GM18508 (cell line): ENCODE results near the gene NUP205.
"Not testable (repeated sequence)": the region's sequence is repeated elsewhere in the genome, so short reads cannot be mapped to it uniquely, and the experiment has no call there.

Experiments
- ATAC-seq: cut with Tn5 transposase; IDR thresholded peaks from one replicate; pipeline ENCODE4 v1.9.1; 2021; ENCODE audit warnings: moderate number of reproducible peaks; ENCODE audit not compliant: insufficient read depth, unreplicated experiment

The NUP205 gene

DNA sequence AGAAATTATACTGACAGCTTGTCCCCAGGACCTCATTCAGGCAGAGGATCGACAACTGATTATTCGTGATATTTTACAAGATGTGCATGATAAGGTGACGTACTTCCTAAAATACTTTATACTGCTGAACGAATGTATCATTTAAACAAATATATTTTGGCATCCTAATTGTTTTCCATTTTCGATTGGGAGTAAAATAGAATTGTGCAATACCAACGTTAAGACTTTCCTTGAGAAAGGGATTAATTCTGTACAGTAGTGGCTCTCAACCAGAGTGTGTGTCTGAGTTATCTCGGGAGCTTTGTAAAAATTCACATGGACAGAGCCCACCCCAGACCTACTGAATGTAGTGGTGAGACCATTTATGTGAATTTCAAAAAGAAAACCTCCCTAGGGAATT lies 60.8 kb downstream of the NUP205 start:
- ATAC-seq, result no peak

DNA sequence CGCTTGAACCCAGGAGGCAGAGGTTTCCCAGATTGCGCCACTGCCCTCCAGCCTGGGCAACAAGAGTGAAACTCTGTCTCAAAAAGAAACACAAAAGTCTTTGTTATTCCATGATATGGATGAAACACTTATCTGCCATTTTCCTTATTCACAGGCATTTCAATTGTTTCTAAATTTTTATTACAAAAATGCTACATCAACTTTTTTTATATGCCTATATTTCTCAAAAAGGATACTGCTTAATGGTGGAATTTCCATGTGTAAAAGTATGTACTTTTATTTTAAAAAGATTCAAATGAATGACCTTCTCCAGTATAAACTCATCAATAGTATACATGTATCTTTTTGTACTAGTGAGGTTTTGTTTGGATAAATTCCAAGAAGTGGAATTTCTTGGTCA lies 62.7 kb downstream of the NUP205 start:
- no peak for ATAC-seq

DNA sequence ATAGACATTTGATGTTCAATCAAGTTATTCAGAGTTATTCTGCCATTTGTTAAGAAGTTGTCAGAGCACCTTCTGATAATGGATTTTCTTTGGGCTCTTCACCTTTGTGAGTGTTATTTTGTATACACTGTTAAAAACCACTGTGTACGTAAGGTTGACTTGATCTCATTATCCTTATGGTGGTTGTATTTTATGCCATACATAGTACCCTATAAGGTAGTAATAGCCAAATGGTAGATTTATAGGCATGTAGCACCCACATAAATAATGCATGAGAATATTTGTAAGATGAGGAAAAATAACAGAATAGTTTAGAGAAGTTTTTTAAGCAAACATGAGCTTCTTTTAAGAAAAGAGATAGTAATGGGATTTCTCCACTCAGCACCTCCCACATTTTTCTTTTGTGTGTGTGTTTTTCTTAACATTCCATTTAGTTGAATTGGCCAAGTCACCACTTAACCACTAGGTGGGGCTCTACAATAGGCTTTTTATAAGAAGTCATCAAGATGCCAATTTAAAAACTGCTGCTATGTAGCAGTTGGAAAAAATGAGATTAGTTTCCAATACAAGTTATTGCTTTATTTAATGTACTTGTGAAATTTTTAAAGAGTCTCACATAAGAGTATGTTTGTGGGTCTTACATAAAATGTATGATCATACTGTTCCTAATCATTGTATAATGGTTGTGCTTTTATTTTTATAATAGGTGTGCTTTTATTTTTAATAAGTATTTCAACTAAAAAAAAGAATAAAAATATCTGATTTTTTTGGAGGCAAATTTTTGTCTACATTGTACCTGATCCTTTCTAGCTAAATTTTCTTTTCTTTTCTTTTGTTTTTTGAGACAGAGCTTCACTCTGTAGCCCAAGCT lies 63.5 kb downstream of the NUP205 start:
- ATAC-seq, result no peak

DNA sequence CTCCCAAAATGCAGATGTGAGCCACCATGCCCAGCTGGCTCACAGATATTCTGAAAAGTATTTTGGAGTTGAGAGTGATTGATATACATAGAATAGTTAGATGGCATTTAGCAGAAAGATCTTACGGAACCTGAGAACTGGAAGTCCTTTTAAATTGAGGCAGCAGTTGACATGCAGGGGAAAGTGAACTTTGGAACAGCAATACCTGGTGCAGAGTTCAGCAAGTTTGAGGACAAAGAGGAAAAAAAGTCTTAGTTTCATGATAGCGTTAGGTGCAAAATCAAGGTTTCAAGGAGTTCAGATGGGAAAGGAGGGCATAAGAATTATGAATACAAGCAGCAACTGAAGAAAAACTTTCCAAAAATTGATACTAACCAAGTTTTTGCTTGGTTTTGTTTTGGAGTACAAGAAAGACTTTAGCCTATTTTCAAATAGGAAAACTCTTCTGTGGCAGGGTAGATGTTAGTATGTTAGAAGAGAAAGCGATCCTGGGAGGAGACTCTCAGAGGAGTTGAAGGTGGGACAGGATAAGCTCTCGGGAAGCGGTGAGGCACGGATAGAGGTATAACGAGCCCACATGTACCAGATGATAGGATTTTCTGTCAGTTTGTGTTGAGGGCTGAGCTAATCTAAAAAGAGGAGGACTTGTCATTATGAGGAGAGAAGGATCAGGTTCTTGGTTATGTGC lies 76.6 kb downstream of the NUP205 start:
- no peak for ATAC-seq

DNA sequence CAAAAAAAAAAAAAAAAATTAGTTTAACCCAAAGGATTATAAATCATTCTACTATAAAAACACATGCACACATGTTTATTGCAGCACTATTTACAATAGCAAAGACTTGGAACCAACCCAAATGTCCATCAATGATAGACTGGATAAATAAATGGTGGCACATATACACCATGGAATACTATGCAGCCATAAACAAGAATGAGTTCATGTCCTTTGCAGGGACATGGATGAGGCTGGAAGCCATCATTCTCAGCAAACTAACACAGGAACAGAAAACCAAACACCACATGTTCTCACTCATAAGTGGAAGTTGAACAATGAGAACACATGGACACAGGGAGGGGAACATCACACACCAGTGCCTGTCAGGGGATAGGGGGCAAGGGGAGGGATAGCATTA lies 82.0 kb downstream of the NUP205 start:
- not testable (repeated sequence) for ATAC-seq

DNA sequence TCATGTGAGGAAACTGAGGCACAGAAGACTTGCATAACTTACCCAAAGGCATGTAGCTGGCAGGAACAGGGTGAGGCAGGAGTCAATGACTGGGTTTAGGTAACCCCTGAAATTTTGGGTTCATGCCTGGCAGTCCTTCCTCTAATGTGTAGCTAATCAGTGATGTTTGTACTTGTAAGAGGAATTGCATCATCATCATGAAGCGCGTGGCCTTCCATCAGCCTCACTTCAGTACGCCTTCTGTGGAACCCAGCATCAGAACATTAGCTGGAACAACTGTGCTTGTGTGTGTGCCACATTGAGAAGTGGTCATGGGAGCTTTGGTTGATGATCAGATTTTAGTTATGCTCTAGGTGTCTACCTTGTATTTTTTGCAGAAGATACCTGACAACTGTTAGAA lies 86.4 kb downstream of the NUP205 start:
- ATAC-seq, result no peak

DNA sequence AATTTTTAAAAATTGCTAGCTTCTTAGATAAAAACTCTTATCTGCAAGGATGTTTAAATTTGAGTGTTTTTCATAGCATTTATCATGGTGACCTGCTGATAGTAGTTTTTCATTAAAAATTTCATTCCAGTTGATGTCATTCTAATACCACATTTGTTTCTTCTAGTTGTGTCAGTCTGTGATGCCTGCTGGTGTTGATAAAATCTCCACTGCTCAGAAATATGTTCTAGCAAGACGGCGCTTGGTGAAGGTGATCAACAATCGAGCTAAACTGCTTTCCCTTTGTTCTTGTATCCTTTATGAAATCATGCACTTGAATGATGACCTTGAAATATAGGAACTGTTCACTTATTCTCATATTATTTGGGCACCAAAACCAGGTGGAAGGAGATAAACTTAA lies 87.0 kb downstream of the NUP205 start:
- ATAC-seq, result no peak

DNA sequence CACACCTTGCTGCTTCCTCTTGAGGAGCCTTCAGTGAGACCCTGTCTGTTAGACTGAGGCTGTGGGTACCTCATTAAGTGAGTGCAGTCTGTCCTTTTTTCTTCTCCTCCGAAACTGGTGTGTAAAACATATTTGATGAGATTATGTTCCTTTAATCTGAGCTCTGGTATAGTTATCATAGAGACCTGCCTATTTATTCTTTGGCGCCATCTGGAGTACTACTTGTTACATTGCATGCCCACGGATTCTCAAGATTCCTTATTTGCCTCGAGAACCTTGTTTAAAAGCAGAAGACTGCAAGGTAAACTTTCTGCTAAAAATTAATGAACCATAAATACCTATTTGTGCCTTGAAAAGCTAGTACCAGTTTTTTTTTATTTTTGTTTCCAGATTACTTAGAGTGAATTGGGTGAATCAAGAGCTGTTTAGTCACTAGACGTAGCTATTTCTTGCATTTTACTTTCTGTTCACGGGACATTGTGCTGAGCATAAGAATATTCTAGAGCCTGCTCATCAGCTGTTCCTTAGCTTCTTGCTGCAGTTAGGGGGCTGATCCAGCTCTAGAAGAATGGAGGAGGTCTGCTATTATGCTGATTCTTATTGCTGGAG lies 87.7 kb downstream of the NUP205 start:
- no peak for ATAC-seq

DNA sequence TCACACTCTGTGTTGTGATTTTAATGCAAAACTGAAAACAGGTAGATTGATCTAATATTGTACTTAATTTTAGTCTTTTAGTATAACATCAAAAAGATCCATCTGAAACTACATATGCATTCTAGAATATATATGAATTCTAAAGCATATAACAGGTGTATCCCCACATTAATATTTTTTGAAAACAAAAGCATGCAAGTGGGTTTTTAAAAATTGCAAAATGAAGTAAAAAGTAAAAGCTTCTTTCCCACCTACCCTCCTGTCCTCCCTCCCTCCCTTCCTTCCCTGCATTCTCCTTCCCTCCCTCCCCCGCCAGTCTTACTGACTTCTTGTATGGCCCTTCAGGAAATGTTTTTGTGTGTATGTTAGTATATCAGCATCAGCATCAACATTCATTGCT lies 90.0 kb downstream of the NUP205 start:
- ATAC-seq, result no peak

DNA sequence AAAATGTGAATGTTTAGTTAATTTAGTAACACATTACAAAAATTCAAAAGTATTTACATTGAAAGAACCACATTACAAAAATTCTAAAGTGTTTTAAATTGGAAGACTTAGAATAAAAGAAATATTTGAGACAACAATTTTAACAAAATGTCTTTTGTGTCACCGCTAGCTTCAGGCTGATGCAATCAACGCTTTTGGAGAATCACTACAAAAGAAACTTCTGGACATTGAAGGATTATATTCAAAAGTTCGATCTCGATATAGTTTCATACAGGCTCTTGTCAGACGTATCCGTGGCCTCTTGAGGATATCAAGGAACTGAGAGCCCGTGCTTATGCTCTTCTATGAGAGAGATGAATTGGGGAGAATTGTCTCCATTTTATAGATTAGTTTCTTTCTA lies 90.5 kb downstream of the NUP205 start:
- no peak for ATAC-seq

DNA sequence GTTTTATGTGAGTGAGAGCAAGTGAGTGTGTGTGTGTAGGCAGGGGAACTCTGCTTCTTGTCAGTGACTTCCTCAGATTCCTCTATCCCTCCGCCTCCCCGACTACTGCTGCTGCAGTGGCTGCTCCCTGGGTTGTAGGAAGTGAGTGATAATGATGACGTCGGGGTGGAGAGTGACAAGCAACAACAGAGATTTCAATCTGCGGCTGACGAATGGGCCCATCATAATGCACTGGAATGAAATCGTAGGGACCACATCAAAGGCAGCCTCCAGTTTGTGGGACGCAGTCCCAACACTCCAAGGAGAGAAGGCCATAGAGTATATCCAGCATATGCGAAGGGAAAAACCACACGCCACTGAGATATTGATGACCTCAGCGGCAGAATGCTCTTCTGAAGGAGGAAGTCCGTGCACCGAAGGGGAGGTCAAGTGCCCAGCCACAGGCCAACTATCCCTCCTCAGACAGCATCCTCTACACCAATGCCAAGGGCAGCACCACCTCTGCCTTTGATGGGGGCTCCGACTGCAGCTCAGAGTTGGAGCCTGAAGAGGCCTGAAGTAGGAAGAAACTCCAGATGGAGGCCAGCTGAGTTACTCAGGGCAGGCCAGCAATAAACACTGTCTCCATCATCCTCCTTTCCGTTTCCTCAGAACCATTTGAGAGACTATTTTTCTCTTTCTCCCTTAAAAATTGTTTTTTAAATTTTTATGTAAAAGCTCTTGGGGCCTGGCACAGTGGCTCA lies 93.3 kb downstream of the NUP205 start:
- no peak for ATAC-seq

DNA sequence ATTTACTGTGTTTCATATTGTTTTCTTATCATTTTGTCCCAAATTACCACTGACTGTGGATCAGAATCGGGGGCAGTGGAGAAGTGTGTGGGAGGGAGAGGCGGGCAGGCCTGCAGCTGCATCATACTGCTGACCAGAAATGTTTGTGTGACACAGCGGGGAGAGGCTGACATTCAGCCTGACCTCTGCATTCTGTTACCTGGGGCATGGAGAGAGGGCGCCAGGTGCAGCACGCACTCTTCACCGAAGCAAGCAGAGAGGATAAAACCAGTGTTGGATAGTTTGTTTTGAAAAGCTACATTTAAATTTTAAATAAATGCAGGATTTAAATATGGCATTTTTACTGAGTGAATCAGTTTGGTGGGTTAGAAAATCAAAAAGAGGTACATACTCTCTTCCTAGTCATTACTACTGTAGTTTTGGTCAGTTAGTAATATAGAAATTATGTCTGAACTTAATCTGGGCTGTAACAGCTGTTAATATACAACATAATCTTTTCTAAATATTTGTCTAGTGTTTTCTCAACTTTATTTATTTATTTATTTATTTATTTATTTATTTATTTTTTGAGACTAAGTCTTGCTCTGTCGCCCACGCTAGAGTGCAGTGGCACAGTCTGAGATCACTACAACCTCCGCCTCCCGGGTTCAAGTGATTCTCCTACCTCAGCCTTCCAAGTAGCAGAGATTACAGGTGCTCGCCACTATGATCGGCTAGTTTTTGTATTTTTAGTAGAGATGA lies 95.8 kb downstream of the NUP205 start:
- ATAC-seq, result no peak

DNA sequence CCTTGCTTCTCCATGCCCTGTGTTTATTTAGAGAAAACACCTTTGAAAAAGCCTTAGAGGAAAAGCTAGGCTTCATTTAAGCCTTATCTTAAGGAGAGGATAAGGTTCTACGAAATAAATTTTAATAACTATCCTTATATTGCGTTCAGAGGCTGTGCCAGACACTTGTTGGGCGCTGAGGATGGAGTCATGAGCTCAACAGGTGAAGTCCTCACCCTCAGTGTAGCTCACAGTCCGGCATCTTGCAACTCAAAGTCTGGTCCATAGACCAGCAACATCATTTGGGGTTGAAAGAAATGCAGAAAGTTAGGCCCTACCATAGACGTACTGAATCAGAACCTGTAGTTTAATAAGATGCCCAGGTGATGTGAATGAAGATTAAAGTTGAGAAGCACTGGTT lies 100.8 kb downstream of the NUP205 start:
- no peak for ATAC-seq

DNA sequence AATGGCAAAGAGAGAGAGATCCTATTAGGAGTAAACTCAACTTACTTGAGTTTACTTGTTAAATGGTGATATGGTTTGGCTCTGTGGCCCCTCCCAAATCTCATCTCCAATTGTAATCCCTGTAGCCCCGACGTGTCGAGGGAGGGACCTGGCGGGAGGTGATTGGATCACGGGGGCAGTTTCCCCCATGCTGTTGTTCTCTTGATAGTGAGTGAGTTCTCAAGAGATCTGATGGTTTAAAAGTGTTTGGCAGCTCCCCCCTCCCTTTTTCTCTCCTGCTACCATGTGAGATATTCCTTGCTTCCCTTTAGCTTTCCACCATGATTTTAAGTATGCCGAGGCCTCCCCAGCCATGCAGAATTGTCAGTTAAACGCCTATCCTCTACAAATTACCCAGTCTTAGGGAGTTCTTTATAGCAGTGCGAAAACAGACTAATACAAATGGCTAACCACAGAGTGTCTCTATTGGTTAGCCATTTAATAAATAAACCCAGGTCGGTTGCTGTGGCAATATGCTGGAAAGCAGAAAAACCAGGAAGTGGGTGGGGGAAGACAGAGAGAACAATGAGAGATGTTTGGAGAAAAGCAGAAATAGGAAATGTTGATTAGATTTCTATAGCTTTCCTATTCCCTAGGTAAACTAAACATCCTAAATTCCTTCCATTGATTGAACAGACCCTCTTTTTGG lies 101.6 kb downstream of the NUP205 start:
- no peak for ATAC-seq

DNA sequence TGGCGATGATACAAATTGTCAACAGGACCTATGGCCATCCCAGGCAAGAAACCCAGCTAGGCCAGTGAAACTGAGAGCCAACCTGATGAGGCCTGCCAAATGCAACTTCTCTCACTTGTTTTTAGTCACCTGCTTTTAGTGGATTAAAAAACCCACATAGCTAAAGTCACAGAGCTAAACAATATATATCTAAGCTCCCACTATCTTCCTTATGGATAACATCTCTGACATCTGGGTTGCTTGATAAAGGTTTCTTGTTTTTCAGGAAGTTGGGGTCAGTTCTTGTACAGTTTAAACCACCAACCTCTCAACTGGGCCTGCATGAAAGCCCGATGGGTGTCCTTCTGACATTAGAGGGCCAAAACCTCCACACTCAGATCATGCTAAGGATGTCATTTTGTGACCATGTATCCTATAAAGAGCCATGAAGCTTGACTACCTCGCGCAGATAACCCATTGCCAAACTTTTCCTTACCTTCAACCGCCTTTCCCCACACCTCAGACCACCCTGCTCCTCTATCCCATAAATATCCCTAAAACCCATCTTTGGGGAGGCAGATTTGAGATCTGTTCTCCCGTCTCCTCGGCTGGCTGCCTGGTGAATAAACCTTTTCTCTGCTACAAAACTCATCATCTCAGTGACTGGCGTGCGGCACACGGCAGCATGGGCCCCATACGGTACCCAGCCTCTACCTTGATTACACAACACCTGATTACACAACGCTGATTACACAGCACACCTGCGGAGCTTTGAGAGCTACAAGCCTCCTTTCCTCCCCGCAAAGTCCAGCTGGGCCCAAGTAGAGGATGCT lies 103.8 kb downstream of the NUP205 start:
- no peak for ATAC-seq

DNA sequence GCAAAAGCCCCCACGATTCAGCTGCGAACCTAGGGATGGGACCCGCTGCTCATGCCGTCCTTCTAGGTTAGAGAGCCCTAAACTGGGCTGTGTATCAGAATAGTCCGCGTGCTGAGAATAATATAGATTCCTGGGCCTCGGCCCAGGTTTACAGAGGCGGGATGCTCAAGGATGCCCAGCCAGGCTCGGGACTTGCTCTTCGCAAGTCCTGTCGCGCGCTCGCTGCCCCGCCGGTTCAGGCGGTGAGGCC lies 104.3 kb downstream of the NUP205 start:
- no peak for ATAC-seq

DNA sequence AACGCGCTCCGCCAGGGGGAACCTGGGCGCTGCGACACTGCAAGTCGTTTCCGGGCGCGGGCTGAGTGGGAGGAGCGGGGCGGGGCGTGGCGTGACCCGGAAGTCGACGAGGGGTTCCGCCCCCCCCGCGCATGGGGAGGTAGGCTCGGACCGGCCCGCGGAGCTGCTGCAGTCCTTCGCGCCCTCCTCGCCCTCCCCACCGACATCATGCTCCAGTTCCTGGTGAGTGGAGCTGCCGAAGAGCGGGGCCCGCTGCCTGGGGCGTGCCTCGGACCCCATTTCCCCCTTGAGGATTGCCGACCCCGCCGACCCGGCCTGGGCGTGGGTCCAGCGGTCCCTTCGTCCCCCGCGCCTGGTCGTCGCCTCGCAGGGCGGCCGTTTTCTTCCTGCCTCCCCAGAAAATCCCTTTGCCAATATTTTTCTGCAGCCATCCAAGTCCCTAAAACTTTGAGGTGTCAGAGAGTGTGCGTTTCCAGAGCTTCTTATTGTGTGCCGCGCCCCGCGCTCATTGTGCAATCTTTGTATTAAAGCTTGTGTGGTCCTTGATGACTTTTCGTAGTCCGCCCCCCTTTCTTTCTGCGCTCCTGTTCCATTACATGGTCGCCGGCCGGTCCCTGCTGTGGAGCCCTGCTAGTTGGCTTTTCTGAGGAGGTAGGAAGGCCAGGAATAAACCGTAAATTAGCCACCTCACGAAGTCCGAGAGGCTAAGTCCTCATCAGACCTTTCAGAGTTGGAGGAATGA lies 104.8 kb downstream of the NUP205 start, which contains the start of gene STMP1:
Gene STMP1, plus strand, starts transcription at position 142 of the 742 bp plus-strand sequence.
- ATAC-seq, result peak; percentile 75

DNA sequence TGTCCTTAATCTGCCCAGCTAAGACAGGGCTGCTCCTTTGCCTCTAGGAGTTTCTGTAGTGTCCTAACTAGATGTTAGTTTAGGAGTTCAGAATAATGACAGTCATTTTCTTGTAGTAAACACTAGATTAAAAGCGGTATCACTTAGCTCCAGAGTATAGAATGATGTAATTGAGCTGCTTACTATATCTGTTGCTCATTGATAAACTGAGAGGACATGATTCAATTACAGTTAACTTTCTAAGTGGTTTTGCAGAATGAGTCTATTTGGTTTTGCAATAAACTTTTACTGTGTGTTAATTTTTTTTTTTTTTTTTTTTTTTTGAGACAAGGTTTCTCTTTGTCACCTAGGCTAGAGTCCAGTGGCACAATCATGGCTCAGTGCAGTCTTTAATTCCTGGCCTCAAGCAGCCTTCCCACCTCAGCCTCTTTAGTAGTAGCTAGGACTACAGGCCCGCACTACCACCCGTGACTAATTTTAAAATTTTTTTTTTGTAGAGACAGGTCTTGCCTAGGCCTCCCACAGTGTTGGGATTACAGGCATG lies 106.4 kb downstream of the NUP205 start:
- no peak for ATAC-seq
